Breast epithelium (tissue), 4 donors: ENCODE results near the gene CCSER1. TPM values are rescaled to one million over a fixed set of nuclear protein-coding genes. Genes with fewer than 3 reads are reported as not detected.

Experiments
- DNase-seq, 2 donors: peaks; one replicate each; pipeline ENCODE4 v3.0.0-alpha.2; 2019; ENCODE audit warnings: low spot score in 2 of 2
- H3K27ac ChIP-seq, 2 donors: fragments of 200-600 bp; sonication (generic) in 1 of 2; one replicate each; pipeline ENCODE4 v1.5.1; 2016 to 2019; ENCODE audit warnings: mild to moderate bottlenecking in 1 of 2
- H3K27me3 ChIP-seq, 2 donors: fragments of 200-600 bp; sonication (generic) in 1 of 2; one replicate each; pipeline versions ENCODE4 v1.5.1 to v1.6.0; 2017 to 2019; ENCODE audit warnings: control low read depth in 1 of 2, mild to moderate bottlenecking in 1 of 2
- H3K36me3 ChIP-seq: fragments of 200-600 bp; one replicate; pipeline ENCODE4 v1.5.1; 2019
- H3K4me1 ChIP-seq, 2 donors: fragments of 200-600 bp; sonication (generic); one replicate each; pipeline ENCODE4 v1.5.1; 2016 to 2019; ENCODE audit warnings: control low read depth in 1 of 2
- H3K4me3 ChIP-seq, 3 donors: fragments of 200-600 bp; sonication (generic); 1 replicate in 2 of 3; 2 replicates in 1 of 3; pipeline ENCODE4 v1.5.1; 2016 to 2019; ENCODE audit warnings: mild to moderate bottlenecking in 3 of 3, moderate library complexity in 2 of 3
- H3K9me3 ChIP-seq, 2 donors: fragments of 200-600 bp; sonication (generic) in 1 of 2; one replicate each; pipeline ENCODE4 v1.5.1; 2016 to 2019; ENCODE audit warnings: control low read depth in 1 of 2
- POLR2A ChIP-seq: fragments of 450-650 bp; IDR thresholded peaks from one replicate; pipeline ENCODE4 v1.6.1; 2016; ENCODE audit warnings: antibody characterized with exemption, mild to moderate bottlenecking, moderate library complexity
- POLR2AphosphoS5 ChIP-seq, 3 donors: sonication (generic); formaldehyde crosslinking; IDR thresholded peaks; one replicate each; pipeline ENCODE4 v1.6.1; 2017; ENCODE audit warnings: antibody characterized with exemption in 3 of 3
- intact Hi-C: fragments of 100-400 bp; cut with DNase I; formaldehyde crosslinking; loops from one replicate; pipeline ENCODE4 v1.15.1; 2023; ENCODE audit warnings: low total_unique reads
- total RNA-seq, 3 donors: library from RNA; depleted of rRNA; stranded (reverse); fragments of >200 nt; gene quantifications; one replicate each; pipeline ENCODE4 v1.1.0, GENCODE V29; 2016
- TF ChIP-seq, protein P1 (sequence below), 3 donors: fragments of 450-650 bp; IDR thresholded peaks; one replicate each; pipeline ENCODE4 v1.5.1; 2016 to 2017; ENCODE audit warnings: antibody characterized with exemption in 3 of 3, mild to moderate bottlenecking in 3 of 3, moderate library complexity in 3 of 3

Gene CCSER1
- total RNA-seq, 3 donors from 2014 or later, result 6.4 to 73.3 (median 55.7) TPM

DNA sequence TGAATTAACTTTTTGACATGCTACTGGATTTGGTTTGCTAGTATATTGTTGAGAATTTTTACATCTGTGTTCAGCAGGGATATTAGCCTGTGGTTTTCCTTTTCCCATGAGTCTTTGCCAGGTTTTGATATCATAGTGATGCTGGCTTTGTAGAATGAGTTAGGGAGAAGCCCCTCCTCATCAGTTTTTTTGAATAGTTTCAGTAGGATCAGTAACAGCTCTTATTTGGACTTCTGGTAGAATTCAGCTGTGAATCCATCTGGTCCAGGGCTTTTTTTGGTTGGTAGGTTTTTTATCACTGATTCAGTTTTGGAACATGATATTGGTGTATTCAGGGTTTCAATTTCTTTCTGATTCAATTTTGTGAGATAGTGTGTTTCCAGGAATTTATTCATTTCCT lies 1386.1 kb downstream of the CCSER1 start:
- DNase-seq, result no peak
- no peaks in the 10 kb centered on the region for H3K4me1 ChIP-seq
- intact Hi-C loops, result no loop called here
- H3K36me3 ChIP-seq, result no peaks in the 10 kb centered on the region
- no peaks in the 10 kb centered on the region for H3K27me3 ChIP-seq
- no peak overlapping the region for H3K4me3 ChIP-seq
- no peak overlapping the region for H3K27ac ChIP-seq
- TF ChIP-seq, protein P1, sequence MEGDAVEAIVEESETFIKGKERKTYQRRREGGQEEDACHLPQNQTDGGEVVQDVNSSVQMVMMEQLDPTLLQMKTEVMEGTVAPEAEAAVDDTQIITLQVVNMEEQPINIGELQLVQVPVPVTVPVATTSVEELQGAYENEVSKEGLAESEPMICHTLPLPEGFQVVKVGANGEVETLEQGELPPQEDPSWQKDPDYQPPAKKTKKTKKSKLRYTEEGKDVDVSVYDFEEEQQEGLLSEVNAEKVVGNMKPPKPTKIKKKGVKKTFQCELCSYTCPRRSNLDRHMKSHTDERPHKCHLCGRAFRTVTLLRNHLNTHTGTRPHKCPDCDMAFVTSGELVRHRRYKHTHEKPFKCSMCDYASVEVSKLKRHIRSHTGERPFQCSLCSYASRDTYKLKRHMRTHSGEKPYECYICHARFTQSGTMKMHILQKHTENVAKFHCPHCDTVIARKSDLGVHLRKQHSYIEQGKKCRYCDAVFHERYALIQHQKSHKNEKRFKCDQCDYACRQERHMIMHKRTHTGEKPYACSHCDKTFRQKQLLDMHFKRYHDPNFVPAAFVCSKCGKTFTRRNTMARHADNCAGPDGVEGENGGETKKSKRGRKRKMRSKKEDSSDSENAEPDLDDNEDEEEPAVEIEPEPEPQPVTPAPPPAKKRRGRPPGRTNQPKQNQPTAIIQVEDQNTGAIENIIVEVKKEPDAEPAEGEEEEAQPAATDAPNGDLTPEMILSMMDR (IDR thresholded peaks at IDR 0.05), result no peak
- no peak for TF ChIP-seq POLR2A
- no peak for TF ChIP-seq POLR2AphosphoS5 (IDR thresholded peaks at IDR 0.05)
- H3K9me3 ChIP-seq, result peaks cover 0 to 32% of the 10 kb centered on the region in 2 donors

DNA sequence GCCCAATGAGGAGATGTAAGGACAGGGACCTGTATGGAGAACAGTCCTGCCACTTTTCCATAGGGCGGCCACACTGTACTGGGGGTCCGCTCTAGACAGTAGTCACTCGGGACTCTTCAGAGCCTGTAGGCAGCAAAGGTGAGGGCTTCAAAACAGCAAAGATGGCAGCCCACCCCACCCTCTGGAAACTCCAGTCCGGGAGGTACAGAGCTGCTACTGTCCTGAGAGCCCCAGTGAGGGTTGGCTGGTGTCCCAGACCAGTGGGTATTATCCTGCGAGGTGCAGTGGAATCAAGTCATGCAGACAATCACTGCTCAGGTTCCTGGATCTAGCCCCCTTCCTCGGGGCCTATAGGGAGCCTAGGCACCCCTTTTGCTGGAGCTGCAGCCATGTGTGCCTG lies 1392.0 kb downstream of the CCSER1 start:
- no peaks in the 10 kb centered on the region for H3K4me1 ChIP-seq
- H3K4me3 ChIP-seq, result no peak overlapping the region
- peaks cover 0 to 44% of the 10 kb centered on the region in 2 donors for H3K9me3 ChIP-seq
- DNase-seq, result no peak
- intact Hi-C loops, result no loop called here
- no peak overlapping the region for H3K27ac ChIP-seq
- H3K27me3 ChIP-seq, result no peaks in the 10 kb centered on the region
- TF ChIP-seq POLR2AphosphoS5 (IDR thresholded peaks at IDR 0.05) (no peak), POLR2A (no peak)
- TF ChIP-seq, protein P1 (IDR thresholded peaks at IDR 0.05), result no peak
- H3K36me3 ChIP-seq, result no peaks in the 10 kb centered on the region

DNA sequence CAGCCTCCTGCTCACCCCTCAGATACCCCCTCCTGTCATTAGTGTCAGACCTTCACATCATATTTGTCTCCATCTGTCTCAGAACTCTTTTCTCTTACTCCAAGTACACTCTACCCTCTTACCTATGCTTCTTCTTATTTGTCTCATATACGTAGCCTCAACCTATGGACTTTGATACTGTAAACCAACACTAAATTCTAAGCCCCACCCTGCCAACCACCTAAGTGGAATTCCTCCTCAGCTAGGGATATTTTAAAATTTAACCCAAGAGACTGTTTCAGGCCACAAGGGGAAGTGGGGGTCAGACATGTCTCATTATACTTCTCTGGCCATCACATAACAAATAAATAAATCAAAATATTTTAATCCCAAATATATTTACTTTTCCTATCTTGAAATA lies 1398.4 kb downstream of the CCSER1 start:
- no peak for TF ChIP-seq POLR2AphosphoS5 (IDR thresholded peaks at IDR 0.05)
- TF ChIP-seq POLR2A, result no peak
- TF ChIP-seq, protein P1 (IDR thresholded peaks at IDR 0.05), result no peak
- H3K36me3 ChIP-seq, result no peaks in the 10 kb centered on the region
- H3K27me3 ChIP-seq, result no peaks in the 10 kb centered on the region
- H3K4me1 ChIP-seq, result no peaks in the 10 kb centered on the region
- no peak overlapping the region for H3K27ac ChIP-seq
- no peak for DNase-seq
- H3K9me3 ChIP-seq, result peaks cover 0 to 16% of the 10 kb centered on the region in 2 donors
- intact Hi-C loops, result no loop called here
- no peak overlapping the region for H3K4me3 ChIP-seq

DNA sequence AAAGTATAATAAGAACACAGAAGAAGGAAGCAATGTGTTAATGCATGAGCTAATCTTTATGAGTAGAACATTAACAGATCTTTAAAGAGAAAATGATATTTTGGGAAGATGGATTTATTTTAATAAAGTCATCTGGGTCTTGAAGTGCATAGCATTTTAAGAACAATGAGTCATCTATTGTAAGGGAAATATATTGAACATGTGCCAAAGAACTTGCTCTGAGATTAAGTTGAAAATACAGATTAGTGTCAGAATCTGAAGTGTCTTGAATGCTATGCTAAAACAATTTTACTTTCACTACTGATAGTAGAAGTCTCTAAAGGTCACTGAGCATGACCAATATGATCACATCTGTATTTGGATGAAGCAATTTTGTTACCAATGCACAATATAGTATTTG lies 1399.9 kb downstream of the CCSER1 start:
- intact Hi-C loops, result no loop called here
- TF ChIP-seq, protein P1 (IDR thresholded peaks at IDR 0.05), result no peak
- TF ChIP-seq POLR2A (no peak), POLR2AphosphoS5 (IDR thresholded peaks at IDR 0.05) (no peak)
- peaks cover 0 to 2% of the 10 kb centered on the region in 2 donors for H3K9me3 ChIP-seq

DNA sequence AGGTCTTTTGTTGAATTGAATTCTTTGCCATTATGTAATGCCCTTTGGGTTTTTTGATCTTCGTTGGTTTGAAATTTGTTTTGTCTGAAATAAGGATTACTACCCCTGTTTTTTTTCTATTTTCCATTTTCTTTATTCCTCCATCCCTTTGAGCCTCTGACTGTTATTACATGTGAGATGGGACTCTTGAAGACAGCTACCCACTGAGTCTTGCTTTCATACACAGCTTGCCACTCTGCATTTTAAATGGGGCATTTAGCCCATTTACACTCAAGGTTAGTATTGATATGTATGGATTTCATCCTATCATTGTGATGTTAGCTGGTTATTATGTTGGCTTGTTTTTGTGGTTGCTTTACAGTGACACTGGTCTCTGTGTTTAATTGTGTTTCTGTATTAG lies 1440.4 kb downstream of the CCSER1 start:
- Histone ChIP-seq H3K4me3 (no peak overlapping the region), H3K9me3 (peaks cover 5 to 21% of the 10 kb centered on the region in 2 donors), H3K27ac (no peak overlapping the region), H3K4me1 (no peaks in the 10 kb centered on the region), H3K27me3 (no peaks in the 10 kb centered on the region), H3K36me3 (no peaks in the 10 kb centered on the region)
- DNase-seq, result no peak
- TF ChIP-seq POLR2A, result no peak
- TF ChIP-seq, protein P1 (IDR thresholded peaks at IDR 0.05), result no peak
- no peak for TF ChIP-seq POLR2AphosphoS5 (IDR thresholded peaks at IDR 0.05)
- intact Hi-C loops, result no loop called here

More for the DNA sequence above, 1399.9 kb downstream of the CCSER1 start:
- DNase-seq, result no peak
- H3K4me3 ChIP-seq, result no peak overlapping the region
- H3K36me3 ChIP-seq, result no peaks in the 10 kb centered on the region
- H3K27ac ChIP-seq, result no peak overlapping the region
- no peaks in the 10 kb centered on the region for H3K27me3 ChIP-seq
- no peaks in the 10 kb centered on the region for H3K4me1 ChIP-seq
